Stimulated activated CD4-positive, alpha-beta T cell treated with anti-CD3 and anti-CD28 coated beads, Interleukin-12 subunit alpha, Interleukin-12 subunit beta, amount 100 ng/mL, for 48 hours (primary cell): ENCODE results near the gene MFSD12.
"Not testable (repeated sequence)": the region's sequence is repeated elsewhere in the genome, so short reads cannot be mapped to it uniquely, and the experiment has no call there.

ENCODE experiments used
- DNase-seq, 3 donors: peaks; one replicate each; pipeline ENCODE4 v3.0.0-alpha.2; 2020; ENCODE audit warnings: low read depth in 2 of 3, low spot score in 1 of 3

The MFSD12 gene

DNA sequence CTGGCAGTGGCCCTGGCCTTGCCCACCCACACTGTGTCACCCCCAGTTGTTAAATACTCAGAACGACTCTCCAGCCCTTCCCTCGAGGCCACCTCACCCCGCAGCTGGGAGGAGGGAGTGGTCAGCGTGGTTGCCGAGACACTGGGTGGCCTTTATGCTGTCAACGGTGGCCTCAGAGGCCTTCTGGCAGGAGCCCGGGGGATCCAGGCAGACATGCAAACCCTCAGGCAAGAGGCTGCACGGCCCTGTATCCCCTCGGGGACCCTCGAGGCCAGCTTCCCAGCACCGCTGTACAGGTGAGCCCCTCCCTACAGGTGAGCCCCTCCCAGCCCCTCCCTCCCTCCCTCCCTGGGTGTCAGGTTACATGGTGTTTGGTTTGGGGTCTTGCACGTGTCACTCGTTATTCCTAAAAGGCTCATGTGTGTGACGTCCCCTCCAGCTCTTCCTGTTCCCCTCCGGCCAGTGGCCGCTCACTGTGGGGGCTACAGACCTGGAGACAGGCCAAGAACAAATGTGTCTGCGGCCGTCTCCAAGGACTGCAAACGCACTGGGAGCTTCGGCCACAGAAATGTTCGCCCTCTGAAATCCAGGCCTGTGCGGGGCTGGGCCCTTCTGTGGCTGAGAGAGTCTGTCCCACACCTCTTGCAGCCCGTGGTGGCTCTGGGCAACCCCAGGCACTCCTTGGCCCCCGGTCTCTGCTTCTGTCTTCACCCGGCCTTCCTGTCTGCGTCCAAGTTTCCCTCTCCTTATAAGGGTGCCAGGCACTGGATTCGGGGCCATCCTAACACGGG lies 18.2 kb downstream of the MFSD12 start, which contains the start of gene TEKTIP1:
TEKTIP1 (plus strand) TSS at position 210 of the 791 bp plus-strand sequence; CDS start at position 214, 4 bp downstream.
- DNase-seq = no peak

DNA sequence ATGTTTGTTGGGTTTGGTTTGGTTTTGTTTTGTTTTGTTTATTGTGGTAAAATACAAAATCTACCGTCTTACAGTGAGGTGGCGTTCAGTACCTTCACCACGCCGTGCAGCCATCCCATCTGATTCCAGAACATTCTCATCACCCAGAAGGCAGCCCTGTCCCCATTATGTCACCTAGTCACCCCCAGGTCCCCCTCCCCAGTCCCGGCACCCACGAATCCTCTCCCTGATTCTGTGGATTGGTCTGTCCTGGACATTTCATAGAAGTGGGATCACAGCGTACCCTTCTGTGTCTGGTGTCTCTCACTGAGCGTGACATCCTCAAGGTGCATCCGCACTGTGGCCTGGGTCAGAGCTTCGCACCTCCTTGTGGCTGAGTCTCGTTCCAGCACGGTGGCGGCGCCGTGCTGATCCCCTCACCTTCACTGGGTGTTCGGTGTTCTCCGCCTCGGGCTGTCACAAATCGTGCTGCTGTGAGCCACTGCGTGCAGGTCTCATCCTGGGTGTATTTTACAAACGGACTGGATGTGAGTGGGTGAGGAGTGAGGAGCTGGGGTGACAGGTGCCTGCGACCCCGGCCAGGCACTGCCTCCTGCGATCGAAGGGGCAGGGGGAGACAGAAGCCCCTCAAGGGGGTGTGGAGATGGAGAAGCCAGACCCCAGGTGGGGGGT lies 19.0 kb downstream of the MFSD12 start:
- no peak for DNase-seq

DNA sequence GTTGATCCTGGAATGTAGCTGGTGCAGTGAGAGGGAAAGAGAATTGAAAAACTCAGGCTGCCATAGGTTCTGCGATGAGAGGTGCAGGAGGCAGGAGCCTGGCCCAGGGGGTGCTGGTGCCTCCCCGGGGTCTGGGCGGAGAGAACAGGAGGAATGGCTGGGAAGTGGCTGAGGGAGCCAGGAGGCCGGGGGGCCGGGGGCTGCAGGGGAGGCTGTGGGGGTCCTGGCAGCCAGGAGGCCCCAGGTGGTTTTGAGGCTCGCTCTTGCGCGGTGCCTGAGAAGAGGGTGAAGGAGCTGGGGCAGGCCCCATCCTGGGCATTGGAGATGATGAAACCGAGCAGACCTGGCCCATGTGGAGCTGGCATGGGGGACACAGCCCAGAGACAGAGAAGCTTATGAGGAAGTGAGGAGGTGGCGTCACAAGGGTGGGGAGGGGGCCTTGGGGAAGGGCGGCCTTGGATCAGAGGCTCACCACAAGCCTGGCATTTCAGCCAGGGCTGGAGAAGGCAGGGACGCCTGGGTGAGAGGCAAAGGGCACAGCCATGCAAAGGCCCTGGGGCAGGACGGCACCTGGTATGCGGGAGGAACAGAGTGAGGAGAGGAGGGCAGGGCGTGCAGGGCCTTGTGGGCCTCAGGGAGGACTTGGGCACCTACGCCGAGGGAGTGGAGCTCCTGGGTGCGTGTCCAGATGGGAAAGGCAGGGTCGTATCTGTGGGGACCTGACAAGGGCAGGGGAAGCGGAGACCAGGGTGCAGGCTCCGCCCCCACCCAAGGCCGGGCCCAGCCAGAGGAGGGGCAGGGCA lies 19.7 kb downstream of the MFSD12 start:
- no peak for DNase-seq

DNA sequence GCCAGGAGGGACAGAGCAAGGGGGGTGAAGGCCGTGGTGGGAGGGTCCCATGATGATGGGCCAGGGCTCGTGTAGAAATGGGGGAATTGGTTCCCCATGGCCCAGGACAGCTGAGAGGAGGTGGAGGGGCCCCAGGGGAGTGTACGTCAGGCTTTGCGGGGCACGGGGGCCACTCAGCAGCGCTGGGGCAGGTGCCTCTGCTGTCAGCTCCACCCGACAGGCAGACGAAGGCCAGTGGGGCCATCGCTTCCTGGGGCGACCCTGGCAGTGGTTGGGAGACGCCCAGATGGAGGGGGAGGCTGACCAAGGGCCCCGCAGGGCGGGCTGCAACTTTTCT lies 20.3 kb downstream of the MFSD12 start:
- DNase-seq = no peak

DNA sequence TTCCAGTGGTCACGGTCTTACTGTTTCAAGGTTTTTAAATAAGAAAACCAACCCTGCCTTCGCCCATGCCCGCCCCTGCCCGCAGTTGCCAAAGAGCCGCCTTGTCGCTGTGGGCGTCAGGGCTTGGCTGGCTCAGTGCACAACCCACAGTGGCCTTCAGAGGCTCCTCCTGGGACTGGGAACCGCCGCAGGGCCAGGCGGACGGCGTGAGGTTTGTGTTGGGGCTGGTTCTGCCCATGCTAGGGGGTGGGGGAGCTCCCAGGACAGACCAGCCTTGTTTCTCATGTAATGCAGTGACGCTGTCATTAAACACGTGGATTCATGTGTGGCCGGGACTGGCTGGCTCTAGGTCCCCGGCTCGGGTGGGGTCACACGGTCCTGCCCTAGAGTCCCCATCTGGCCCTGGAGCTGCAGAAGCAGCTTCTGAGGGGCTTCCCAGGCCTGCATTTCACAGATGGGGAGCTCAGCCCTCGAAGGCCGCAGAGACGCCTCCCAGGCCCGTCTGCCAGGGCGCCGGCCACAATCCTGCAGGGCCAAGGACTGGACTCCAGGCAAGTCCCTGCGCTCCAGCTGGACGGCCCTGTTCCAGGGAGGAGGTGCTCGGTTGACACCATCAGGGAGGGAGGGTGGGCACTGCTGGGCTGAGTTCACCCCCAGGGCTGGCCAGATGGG lies 20.8 kb downstream of the MFSD12 start:
- DNase-seq = no peak

DNA sequence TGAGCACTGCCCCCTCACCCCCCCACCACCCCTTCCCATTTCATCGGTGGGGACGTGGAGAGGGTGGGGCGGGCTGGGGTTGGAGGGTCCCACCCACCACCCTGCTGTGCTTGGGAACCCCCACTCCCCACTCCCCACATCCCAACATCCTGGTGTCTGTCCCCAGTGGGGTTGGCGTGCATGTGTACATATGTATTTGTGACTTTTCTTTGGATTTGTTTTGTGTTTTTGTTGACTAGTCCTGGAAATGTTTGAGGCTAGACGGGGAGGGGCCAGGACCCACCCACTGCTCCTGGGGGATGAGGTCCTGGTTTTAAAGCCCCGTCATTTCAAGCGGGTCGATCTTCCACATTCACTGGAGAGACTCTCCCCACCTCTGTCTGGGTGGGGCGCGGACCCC lies 21.4 kb downstream of the MFSD12 start:
- no peak for DNase-seq

DNA sequence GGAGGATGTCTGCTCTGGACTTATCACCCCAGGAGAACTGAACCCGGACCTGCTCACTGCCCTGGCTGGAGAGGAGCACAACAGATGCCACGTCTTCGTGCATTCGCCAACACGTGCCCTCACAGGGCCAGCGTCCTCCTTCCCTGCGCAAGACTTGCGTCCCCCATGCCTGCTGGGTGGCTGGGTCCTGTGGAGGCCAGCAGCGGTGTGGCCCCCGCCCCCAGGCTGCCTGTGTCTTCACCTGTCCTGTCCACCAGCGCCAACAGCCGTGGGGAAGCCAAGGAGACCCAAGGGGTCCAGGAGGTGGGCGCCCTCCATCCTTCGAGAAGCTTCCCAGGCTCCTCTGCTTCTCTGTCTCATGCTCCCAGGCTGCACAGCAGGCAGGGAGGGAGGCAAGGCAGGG lies 21.8 kb downstream of the MFSD12 start:
- no peak for DNase-seq

DNA sequence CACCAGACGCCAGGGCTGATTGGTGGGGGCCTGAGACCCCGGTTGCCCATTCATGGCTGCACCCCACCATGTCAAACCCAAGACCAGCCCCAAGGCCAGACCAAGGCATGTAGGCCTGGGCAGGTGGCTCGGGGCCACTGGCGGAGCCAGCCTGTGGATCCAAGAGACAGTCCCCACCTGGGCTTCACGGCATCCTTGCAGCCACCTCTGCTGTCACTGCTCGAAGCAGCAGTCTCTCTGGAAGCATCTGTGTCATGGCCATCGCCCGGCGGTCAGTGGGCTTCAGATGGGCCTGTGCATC lies 22.2 kb downstream of the MFSD12 start:
- no peak for DNase-seq

DNA sequence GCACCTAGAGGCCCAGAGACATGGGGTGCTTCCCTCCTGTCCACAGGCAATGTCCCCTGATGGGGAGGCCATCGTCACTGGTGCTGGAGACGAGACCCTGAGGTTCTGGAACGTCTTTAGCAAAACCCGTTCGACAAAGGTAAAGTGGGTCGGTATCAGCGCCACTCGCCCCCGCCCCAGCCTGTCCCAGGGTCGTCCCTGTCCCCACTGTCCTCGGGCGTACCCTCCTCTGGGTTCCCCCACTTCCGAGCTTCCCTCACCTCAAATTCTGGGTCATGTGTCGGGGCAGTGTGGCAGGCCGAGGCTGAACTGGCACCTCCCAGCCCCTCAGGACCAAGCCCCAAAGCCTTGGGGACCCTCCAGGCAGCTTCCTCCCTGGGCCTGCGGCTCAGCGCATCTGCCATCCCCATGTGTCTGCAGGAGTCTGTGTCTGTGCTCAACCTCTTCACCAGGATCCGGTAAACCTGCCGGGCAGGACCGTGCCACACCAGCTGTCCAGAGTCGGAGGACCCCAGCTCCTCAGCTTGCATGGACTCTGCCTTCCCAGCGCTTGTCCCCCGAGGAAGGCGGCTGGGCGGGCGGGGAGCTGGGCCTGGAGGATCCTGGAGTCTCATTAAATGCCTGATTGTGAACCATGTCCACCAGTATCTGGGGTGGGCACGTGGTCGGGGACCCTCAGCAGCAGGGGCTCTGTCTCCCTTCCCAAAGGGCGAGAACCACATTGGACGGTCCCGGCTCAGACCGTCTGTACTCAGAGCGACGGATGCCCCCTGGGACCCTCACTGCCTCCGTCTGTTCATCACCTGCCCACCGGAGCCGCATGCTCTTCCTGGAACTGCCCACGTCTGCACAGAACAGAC lies 22.8 kb downstream of the MFSD12 start:
- no peak for DNase-seq

DNA sequence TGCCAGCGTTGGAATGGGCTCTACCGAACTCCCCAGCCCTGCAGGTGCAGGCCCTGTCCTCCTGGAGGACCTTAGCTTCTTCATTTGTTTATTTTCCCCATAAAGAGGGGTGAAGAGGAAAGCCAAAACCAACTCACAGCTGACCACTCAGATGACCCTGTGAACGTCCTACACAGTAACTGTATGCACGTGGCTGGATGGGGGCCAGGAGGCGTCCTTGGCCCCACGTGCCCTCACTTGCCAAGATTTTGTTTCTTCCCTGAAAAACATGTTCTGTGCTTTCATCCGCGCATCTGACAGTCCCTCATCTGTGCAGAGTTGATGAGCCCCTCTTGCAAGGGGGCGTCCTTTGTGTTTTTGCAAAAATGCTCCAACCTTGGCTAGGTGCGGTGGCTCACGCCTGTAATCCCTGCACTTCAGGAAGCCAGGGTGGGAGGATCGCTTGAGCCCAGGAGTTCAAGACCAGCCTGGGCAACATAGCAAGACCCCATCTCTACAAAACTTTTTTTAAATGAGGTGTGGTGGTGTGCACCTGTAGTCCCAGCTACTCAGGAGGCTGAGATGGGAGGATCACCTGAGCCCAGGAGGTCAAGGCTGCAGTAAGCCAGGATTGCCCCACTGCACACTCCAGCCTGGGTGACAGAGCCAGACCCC lies 23.7 kb downstream of the MFSD12 start:
- no peak for DNase-seq

DNA sequence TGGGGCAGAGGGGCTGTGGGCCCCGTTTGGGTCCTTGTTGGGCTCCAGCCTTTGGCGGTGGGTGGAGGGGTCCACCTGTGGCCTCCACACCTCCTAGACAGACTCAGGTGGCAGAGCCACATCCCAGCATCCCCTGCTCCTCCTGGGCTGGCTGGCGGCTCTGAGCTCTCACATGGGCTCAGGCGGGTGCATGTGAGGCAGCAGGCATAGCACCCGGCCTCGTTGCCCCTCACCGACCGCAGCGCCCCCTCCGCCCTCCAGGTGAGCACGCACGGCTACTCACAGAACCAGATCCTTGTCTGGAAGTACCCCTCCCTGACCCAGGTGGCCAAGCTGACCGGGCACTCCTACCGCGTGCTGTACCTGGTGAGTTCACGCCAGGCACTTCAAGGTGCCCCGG lies 24.4 kb downstream of the MFSD12 start:
- no peak for DNase-seq

DNA sequence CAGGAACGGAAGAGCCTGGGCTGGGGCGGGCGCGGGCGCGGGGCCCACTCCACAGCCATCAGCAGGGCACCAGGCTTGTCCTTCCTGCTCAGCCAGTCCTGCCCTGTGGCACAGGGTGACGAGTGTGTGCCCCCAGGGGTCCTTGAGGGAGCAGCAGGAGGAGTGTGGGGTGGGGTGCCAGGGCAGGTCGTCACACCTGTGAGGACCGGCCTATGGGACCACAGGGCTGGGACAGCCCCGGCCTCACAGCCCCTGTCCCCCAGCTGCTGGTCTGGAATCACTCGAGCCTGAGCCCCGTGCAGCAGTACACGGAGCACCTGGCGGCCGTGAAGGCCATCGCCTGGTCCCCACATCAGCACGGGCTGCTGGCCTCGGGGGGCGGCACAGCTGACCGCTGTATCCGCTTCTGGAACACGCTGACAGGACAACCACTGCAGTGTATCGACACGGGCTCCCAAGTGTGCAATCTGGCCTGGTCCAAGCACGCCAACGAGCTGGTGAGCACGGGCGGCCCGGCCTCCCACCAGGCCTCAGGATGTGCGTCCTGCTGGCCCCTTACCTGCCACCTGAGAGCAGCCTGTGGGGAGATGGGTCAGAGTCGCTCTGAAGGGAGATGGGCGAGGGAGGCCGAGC lies 25.1 kb downstream of the MFSD12 start:
- DNase-seq = no peak

DNA sequence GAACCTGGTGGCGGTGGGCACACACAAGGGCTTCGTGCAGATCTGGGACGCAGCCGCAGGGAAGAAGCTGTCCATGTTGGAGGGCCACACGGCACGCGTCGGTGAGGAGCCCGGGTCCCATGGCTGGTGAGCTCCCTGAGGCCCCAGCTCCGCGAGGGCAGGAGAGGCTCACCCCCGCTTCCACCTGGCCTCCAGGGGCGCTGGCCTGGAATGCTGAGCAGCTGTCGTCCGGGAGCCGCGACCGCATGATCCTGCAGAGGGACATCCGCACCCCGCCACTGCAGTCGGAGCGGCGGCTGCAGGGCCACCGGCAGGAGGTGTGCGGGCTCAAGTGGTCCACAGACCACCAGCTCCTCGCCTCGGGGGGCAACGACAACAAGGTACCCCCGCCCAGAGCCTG lies 25.7 kb downstream of the MFSD12 start:
- no peak for DNase-seq

DNA sequence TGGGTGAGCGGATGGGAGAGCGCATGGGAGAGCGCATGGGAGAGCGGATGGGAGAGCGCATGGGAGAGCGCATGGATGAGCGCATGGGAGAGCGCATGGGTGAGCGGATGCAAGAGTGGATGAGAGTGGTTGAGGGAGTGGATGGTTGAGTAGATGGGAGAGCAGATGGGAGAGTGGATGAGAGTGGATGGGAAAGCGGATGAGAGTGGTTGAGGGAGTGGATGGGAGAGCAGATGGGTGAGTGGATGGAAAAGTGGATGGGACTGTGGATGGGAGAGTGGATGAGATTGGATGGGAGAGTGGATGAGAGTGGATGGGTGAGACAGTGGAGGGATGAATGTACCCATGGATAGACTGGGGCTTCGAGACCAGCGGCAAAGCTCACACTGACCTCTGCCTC lies 27.0 kb downstream of the MFSD12 start:
- DNase-seq = no peak

DNA sequence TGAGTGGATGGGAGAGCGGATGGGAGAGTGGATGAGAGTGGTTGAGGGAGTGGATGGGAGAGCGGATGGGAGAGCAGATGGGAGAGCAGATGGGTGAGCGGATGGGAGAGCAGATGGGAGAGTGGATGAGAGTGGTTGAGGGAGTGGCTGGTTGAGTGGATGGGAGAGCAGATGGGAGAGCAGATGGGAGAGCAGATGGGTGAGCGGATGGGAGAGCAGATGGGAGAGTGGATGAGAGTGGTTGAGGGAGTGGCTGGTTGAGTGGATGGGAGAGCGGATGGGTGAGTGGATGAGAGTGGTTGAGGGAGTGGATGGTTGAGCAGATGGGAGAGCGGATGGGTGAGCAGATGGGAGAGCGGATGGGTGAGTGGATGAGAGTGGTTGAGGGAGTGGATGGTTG lies 28.1 kb downstream of the MFSD12 start:
- DNase-seq = not testable (repeated sequence)

DNA sequence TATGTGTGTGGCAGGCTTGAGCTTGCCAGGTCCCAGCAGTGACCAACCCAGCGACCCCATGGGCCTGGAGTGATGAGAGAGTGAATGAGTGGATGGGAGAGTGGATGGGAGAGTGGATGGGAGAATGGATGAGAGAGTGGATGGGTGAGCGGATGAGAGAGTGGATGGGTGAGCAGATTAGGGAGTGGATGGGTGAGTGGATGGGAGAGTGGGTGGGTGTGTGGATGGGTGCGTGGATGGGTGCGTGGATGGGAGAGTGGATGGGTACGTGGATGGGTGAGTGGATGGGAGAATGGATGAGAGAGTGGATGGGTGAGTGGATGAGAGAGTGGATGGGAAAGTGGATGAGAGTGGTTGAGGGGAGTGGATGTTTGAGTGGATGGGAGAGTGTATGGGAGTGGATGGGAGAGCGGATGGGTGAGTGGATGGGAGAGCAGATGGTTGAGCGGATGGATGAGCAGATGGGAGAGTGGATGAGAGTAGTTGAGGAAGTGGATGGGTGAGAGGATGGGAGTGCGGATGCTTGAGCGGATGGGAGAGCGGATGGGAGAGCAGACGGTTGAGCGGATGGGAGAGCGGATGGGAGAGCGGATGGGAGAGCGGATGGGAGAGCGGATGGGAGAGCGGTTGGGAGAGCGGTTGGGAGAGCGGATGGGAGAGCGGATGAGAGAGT lies 28.7 kb downstream of the MFSD12 start:
- no peak for DNase-seq

DNA sequence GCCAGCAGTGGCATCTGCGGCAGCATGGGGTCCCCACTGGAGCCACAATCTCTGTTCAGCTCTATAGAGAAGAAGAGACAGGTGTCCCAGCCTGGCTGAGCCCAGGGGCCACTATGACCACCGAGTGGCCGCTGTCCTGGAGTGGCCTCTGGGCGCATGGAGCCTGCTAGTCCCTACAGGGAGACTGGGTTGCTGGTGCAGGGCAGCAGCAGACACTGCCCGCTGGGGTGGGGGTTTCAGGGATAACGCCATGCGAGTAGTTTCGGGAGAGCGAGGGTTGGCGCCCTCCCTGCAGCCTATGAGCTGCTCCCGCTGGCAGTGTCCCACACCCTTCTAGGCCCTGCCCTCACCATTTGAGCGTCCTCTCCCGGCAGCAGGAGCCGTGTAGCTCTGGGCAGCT lies 29.3 kb downstream of the MFSD12 start:
- no peak for DNase-seq

DNA sequence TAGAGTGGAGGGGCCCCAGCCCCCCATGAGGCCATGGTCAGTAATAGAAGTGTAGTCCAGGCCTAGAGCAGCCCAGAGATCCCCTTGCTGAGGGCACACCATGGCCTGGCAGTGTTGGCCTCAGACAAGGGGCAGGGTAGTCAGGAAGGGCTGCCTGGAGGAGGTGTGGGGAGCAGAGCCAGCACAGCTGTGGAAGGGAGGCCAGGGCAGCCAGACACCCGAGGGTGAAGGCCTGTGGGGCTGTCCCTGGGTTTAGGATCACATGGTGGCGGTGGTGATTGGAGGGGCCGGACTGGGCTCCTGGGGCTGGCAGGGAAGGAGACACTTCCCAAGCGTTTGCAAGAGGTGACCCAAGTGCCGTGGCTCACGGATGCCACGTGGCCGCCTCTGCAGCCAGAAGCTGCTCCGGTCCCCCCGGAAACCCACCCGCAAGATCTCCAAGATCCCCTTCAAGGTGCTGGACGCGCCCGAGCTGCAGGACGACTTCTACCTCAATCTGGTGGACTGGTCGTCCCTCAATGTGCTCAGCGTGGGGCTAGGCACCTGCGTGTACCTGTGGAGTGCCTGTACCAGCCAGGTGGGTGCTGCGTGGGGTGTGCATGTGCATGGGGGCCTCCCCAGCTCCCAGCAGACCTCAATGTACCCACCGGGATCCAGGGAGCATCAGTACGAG lies 30.0 kb downstream of the MFSD12 start:
- no peak for DNase-seq
